GM19351 (cell line): ENCODE measurements around the gene ARMC6.
"Not testable (repeated sequence)": the region's sequence is repeated elsewhere in the genome, so short reads cannot be mapped to it uniquely, and the experiment has no call there.

ENCODE experiments used
- ATAC-seq: cut with Tn5 transposase; IDR thresholded peaks from one replicate; pipeline ENCODE4 v1.9.1; 2021; ENCODE audit warnings: mild to moderate bottlenecking, moderate library complexity; ENCODE audit not compliant: unreplicated experiment

The ARMC6 gene

GRCh38 chr19:19106938-19107337, 73.5 kb downstream of the ARMC6 start:
- ATAC-seq, result not testable (repeated sequence)

GRCh38 chr19:19107654-19108053, 74.3 kb downstream of the ARMC6 start:
- ATAC-seq, result no peak
